CD4-positive, alpha-beta T cell treated with Interleukin-15 for 1 hour (primary cell): Measurements from ENCODE around the gene DAB2IP.

ENCODE experiments used
- DNase-seq: peaks from one replicate; pipeline ENCODE4 v3.0.0-alpha.2; 2020

DAB2IP gene

GRCh38 chr9:121686930-121687541 is 35.6 kb downstream of the DAB2IP start:
- DNase-seq, result peak; percentile 51

DNA sequence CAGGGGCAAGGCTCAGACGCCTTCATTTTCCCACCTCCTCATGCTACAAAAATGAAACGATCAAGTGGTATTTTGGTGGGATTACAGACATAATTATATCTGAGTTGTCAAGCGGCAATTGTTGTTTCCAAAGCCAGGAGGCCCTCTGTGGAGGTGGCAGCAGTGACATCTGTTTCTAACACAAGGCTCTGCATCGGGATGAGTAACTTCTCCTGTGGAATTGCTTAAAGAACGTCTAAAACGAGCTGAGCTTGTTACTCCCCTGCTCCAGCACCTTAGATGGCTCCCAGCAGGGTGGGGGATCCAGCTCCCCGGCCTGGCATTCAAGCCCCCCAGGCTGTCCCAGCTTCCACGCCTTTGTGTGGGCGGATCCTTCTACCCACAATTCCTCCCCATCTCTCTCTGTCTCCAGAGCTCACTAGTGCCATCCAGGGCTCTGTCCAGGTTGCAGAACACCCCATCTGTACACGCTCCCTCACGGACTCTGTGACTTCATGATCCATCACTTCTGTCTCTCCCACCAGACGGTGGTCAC is 36.8 kb downstream of the DAB2IP start:
- no peak for DNase-seq

- DNase-seq, result no peak
These were observed 37.2 kb downstream of the DAB2IP start for GRCh38 chr9:121688681-121689080.

- no peak for DNase-seq
These were observed 38.2 kb downstream of the DAB2IP start for GRCh38 chr9:121689461-121690157.

DNA sequence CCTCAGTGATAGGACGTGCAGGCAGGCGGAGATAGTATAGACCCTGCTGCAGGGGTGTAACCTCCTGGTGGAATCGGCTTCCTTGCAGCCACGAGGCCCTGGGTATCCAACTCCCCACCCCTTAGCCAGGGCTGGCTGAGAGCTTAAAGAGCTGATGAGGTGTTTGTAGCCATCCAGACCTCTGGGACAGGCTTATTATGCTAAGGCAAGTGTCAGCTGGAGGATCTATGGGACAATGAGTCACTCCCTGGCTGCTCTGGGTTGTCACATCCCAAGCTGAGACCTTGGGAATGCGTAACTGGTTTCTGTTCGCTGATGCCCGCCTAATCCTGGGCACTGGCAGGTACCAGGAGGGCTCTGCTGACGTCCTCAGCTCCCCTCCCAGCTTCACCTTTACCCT is 38.9 kb downstream of the DAB2IP start:
- DNase-seq, result no peak

DNA sequence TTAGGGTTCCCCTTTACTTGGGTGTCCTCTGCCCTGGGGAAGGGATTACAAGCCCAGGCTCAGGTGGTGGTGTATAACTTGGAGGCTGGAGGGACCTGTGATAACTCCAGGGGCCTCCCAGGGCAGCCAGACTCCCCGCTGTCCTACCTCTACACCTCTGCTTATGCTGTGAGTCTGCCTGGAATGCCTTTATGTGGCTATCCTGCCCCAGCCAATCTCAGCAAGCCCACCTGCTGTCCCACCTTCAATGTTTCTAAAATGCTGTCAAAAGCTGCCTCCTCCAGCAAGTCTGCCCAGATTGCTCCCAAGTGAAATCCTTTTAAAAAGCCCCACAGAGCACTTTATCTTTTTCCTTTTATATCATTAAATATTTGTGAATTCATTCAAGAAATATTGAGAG is 39.3 kb downstream of the DAB2IP start:
- DNase-seq, result no peak

GRCh38 chr9:121691890-121692289 is 40.5 kb downstream of the DAB2IP start:
- no peak for DNase-seq

GRCh38 chr9:121692606-121693387 is 41.4 kb downstream of the DAB2IP start:
- DNase-seq, result no peak

- DNase-seq, result no peak
These were observed 41.9 kb downstream of the DAB2IP start for GRCh38 chr9:121693388-121693670.

- DNase-seq, result no peak
These were observed 42.6 kb downstream of the DAB2IP start for GRCh38 chr9:121694001-121694400.

DNA sequence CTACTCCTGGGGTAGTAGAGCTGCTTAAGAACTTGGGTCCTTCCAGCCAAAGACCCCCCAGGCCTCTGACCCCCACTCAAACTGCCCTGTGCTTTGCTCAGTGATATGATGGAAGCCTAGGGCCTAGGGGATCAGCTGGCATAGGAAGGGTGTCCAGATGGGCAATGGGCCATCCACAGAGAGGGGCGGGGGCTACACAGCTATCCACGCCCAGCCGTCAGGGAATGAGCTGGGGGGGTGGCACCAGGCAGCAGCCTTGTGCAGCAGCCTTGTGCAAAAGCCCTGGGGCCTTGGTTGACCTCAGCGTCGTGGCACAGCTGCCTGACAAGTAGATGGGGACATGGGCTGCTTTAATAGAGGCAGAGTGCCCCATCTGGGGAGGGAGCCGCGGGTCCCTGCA is 43.2 kb downstream of the DAB2IP start:
- DNase-seq, result no peak

DNA sequence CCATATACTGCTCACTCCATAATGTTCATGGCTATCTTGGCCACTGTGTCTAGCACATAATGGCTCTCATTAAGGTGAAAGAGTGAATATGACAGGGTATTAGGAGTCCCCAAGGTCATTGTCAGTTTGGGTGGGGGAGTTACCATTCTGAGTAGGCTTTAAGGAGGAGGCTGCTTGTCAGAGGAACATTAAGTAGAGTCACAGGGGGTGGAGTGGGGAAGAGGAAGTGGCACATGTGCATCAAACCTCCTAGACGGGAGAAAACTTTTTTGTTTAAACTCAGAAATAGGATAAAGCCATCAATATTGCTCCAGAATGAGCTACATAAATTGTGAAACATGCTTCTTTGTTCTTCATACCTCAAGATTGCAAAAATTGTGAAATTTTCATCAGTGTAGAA is 45.5 kb downstream of the DAB2IP start:
- no peak for DNase-seq

GRCh38 chr9:121698627-121699570 is 47.5 kb downstream of the DAB2IP start:
- DNase-seq, result peak; percentile 62

- no peak for DNase-seq
These were observed 48.2 kb downstream of the DAB2IP start for GRCh38 chr9:121699571-121700164.

DNA sequence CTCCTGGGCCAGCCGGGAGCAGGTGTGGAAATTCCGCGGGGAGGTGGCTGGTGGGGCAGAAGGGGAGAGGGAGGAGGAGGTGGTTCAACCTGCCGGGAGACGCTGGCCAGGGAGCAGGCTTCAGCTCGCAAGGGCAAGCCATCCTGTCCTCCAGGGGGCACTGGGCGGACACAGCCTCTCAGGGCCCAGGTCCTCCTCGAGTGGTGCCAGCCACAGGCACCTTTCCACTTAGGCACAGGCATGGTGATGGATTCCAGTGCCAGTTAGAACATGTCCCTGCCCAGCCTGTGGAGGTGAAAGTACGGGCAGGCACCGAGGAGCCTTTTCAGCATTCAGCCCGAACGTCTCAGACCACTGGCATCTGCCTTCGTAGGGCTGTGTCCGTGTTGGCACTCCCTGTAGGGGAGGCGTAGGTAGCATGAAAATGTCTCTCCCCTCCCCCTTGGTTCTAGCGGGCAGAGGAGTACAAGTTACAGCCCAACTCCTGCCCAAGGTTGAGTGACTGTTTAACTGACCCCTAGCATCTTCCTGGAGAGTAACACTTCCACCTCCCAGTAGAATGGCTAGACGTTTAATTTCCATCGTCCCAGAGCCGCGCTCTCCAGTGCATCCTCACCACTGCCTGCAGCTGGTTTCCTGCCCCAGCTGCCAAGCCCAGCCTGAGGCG is 48.9 kb downstream of the DAB2IP start:
- no peak for DNase-seq

DNA sequence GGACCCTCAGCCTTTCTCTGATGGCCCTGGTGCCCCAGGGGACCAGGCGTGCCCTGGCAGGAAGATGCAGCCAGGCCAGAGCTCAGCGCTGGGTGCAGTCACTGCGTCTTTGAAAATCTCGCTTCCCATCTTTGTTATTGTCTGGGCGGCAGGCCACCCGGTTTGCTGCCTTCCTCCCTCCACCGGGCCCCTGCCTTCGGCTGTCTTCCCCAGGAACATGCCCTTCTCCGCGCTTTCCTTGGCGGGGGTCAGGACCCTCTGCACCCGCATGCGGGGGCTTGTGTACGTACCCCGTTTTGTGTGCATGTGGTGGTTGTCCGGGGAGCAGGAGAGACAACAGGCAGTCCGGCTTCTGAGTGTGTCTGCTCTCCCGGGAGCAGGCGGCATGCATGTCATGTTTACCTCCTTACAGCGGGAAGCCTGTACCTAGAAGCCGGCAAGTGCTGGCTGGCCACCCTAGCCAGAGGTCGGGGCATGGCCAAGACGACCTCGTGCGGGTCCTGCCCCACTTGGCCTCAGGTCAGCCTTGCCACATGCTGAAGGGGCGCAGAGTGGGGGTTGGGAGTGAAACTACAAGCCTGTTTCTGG is 49.5 kb downstream of the DAB2IP start:
- DNase-seq, result no peak

- DNase-seq, result no peak
These were observed 50.4 kb downstream of the DAB2IP start for GRCh38 chr9:121701736-121702261.

DNA sequence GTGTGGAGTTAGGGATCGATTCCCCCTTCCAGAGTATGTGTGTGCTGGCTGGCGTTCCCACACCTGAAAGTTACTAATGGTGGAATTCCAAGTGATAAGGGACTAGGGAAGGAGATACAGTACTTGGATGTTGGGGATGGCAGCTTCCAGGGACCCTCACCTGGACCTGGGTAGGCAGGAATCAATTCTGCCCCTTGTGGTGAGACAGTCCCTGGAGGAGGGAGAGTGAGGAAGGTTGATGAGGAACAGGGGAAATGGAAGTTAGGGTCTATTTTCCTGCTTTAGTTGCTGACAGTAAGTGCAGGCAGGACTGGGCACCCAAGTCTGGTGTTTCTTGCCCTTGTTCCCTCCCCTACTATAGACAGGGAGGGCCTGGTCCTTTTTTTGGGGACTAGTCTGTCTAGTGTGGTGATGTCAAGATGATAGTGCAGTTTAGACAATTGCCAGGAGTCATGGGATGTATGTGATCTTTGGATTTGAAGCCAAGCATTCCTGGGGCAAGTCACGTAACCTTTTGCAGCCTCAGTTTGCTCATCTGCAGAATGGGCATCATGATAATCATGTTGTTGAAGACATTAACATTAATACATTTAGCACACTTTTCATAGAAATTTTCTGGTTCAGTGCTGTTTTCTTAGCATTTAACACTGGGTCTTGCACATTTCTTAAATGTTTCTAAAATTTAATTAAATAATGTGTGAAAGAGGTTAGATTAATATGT is 51.7 kb downstream of the DAB2IP start:
- no peak for DNase-seq

- DNase-seq, result no peak
These were observed 52.8 kb downstream of the DAB2IP start for GRCh38 chr9:121704281-121704680.

DNA sequence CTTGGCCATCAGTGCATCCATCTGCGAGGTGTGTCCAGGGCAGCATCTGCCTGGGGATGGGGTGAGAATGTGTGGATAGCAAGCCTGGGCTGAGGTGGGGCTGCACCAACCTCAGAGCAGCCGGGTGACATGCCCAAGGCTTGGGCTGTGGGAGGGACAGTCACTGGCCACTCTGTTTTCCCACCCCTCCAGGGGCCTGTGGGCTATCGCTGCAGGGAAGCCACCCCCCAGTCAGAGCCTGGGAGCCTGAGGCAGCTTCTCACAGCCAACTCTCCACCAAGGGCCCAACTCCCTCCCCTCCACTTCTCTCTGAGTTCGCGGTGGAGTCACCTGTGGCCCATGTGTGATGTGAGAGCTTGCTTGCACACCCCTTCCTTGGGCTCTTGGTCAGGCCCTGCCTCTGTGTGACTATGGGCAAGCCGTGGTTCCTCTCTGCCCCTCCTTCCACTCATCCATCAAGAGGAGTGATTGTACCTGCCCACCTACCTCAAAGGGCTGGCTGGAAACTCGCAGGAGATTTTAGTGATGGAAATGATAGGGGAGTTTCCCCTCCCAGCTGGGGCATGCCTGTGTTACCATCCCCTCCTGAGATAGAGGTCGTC is 54.8 kb downstream of the DAB2IP start:
- no peak for DNase-seq
